CD4-positive, CD25-positive, alpha-beta regulatory T cell (primary cell): ENCODE measurements around the gene GLTP. TPM values are rescaled to one million over a fixed set of nuclear protein-coding genes. Genes with fewer than 3 reads are reported as not detected.

Source experiments
- ATAC-seq, 2 donors: fragments of 150-1000 bp; cut with Tn5 transposase; one replicate each; pipeline ENCODE4 v1.10.0; 2021; ENCODE audit warnings: low read depth in 2 of 2, moderate number of reproducible peaks in 2 of 2, moderate library complexity in 1 of 2
- DNase-seq, 3 donors: peaks; one replicate each; pipeline versions ENCODE4 v3.0.0 to v3.0.0-alpha.2; 2012 to 2022; ENCODE audit warnings: mixed read lengths in 1 of 3
- H3K27ac ChIP-seq: one replicate; pipeline ENCODE4 v1.7.0; 2013; ENCODE audit warnings: mild to moderate bottlenecking, low read length; ENCODE audit not compliant: insufficient read depth, poor library complexity, severe bottlenecking
- H3K27me3 ChIP-seq: one replicate; pipeline ENCODE4 v1.7.0; 2013; ENCODE audit warnings: low read length; ENCODE audit not compliant: control insufficient read depth, insufficient read depth
- H3K36me3 ChIP-seq: one replicate; pipeline ENCODE4 v1.7.0; 2013; ENCODE audit warnings: mild to moderate bottlenecking, low read length, moderate library complexity; ENCODE audit not compliant: control insufficient read depth, insufficient read depth
- H3K4me1 ChIP-seq: 2 replicates; pipeline ENCODE4 v1.7.0; 2013; ENCODE audit warnings: mild to moderate bottlenecking, low read length; ENCODE audit not compliant: insufficient read depth, control insufficient read depth, poor library complexity, severe bottlenecking
- H3K4me3 ChIP-seq: one replicate; pipeline ENCODE4 v1.7.0; 2013; ENCODE audit warnings: low read depth, mild to moderate bottlenecking, low read length, moderate library complexity
- H3K9me3 ChIP-seq, 2 experiments: 1 replicate in 1 of 2; 2 replicates in 1 of 2; pipeline ENCODE4 v1.7.0; 2013; ENCODE audit warnings: low read length in 2 of 2, mild to moderate bottlenecking in 1 of 2, moderate library complexity in 1 of 2; ENCODE audit not compliant: control insufficient read depth in 2 of 2
- H3K27ac Mint-ChIP-seq, 3 donors: one replicate each; pipeline ENCODE4 v1.8.0; 2020 to 2022; ENCODE audit warnings: mild to moderate bottlenecking in 3 of 3, mixed read lengths in 3 of 3, moderate library complexity in 2 of 3
- H3K27me3 Mint-ChIP-seq: one replicate; pipeline ENCODE4 v1.8.0; 2022; ENCODE audit warnings: mild to moderate bottlenecking, mixed read lengths
- H3K36me3 Mint-ChIP-seq: one replicate; pipeline ENCODE4 v1.8.0; 2020; ENCODE audit warnings: mixed read lengths
- H3K4me1 Mint-ChIP-seq, 4 donors: one replicate each; pipeline ENCODE4 v1.8.0; 2020 to 2022; ENCODE audit warnings: mixed read lengths in 4 of 4, mild to moderate bottlenecking in 1 of 4
- H3K4me3 Mint-ChIP-seq, 4 donors: one replicate each; pipeline ENCODE4 v1.8.0; 2020 to 2022; ENCODE audit warnings: mild to moderate bottlenecking in 4 of 4, mixed read lengths in 4 of 4, moderate library complexity in 3 of 4
- H3K9me3 Mint-ChIP-seq, 7 donors: one replicate each; pipeline ENCODE4 v1.8.0; 2020 to 2022; ENCODE audit warnings: mixed read lengths in 7 of 7, mild to moderate bottlenecking in 3 of 7, moderate library complexity in 2 of 7
- polyA plus RNA-seq, 4 donors: library from polyadenylated mRNA; unstranded; fragments of 300-500 nt; fragmentation: Illumina TruSeq; gene quantifications; one replicate each; pipeline ENCODE4 v1.2.3, GENCODE V29; 2021
- total RNA-seq: library from RNA; stranded (reverse); gene quantifications from one replicate; pipeline ENCODE4 v1.2.3, GENCODE V29; 2022

GLTP gene
- total and polyA plus RNA-seq, 5 donors from 2014 or later: 31.1 to 48.9 (median 37.8) TPM

DNA sequence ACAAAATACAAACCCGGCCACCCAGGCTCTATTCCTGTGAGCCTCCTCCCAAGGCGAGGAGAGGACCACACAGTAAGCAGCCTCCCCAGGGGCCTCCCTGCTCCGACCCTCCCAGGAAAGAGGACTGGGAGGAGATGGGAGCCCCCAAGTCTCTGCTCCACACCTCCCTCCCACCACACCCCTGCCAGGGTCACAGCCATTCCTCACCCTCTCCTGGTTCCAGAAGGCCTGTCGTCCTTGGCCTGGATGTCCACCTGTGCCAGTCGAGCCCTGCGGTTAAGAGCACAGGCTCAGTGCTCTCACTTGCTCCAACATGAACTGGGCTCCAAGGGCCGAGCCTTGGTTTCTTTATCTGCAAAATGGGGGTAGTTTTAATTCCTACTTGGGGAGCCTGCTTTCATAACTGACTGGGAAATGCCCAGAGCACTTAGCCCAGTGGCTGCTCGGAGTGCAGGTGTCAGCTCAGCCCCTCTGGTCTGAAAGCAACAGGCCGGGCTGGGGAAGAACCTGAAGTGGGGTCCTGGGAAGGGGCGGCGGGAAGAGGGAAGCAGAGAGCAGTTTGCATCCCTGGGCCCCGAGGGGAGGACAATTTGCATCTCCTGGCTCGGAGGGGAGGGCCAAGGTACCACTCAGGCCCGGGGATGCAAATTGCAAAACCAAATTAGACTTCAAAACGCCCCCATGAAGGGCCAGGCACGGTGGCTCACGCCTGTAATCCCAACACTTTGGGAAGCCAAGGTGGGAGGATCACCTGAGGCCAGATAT lies 43.3 kb upstream of the GLTP start:
- no peak overlapping the region for H3K4me3 ChIP-seq
- H3K36me3 ChIP-seq: peaks cover 27% of the 10 kb centered on the region
- no peak for DNase-seq
- no peaks in the 10 kb centered on the region for H3K9me3 ChIP-seq
- H3K36me3 Mint-ChIP-seq: peaks cover 21% of the 10 kb centered on the region
- no peak for ATAC-seq
- peak overlapping the region in 1 of 3 donors; percentile 63 for H3K27ac Mint-ChIP-seq
- no peak overlapping the region for H3K27ac ChIP-seq
- H3K27me3 Mint-ChIP-seq: no peaks in the 10 kb centered on the region
- H3K4me1 Mint-ChIP-seq: peaks cover 3 to 14% (median 5%) of the 10 kb centered on the region in 4 donors
- H3K4me1 ChIP-seq: no peaks in the 10 kb centered on the region
- no peaks in the 10 kb centered on the region for H3K9me3 Mint-ChIP-seq
- no peaks in the 10 kb centered on the region for H3K27me3 ChIP-seq
- no peak overlapping the region for H3K4me3 Mint-ChIP-seq

DNA sequence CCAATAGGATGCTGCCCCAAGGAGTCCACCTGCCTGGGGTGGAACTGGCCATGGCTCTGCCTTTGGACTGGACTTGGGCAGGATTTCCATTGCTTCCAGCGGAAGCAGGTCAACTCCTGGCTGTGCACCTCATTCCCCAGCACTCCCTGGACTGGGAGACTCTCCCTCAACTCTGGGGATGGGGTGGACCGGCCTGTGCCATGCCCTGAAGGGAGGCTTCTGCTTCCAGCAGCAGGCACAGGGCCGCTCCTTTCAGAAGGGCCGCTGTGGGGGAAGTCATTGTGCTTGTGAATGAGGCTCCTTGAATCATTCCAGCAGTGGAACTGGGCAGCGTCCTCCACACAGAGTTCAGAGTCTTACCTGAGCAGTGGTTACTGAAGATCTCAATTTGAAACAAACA lies 42.7 kb upstream of the GLTP start:
- no peaks in the 10 kb centered on the region for H3K27me3 Mint-ChIP-seq
- Histone ChIP-seq H3K4me3 (no peak overlapping the region), H3K27ac (no peak overlapping the region), H3K9me3 (no peaks in the 10 kb centered on the region), H3K27me3 (no peaks in the 10 kb centered on the region), H3K36me3 (peaks cover 32% of the 10 kb centered on the region), H3K4me1 (no peaks in the 10 kb centered on the region)
- peaks cover 23% of the 10 kb centered on the region for H3K36me3 Mint-ChIP-seq
- peak overlapping the region in 1 of 3 donors; percentile 63 for H3K27ac Mint-ChIP-seq
- no peaks in the 10 kb centered on the region for H3K9me3 Mint-ChIP-seq
- DNase-seq (no peak), ATAC-seq (no peak)
- peaks cover 3 to 15% (median 5%) of the 10 kb centered on the region in 4 donors for H3K4me1 Mint-ChIP-seq
- no peak overlapping the region for H3K4me3 Mint-ChIP-seq

DNA sequence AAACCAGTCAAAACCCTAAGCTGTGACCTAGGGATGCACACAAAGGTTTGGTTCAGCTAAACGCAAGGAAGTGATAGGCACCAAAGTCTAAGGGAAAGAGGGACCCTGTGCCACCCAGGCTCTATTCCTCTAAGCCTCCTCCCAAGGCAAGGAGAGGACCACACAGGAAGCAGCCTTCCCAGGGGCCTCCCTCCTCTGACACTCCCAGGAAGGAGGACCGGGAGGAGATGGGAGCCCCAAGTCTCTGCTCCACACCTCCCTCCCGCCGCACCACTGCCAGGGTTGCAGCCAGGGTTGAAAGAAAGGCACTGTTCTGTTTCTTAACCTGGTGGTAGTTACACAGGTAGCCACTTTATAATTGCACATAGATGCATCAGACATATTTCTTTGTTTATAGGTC lies 41.6 kb upstream of the GLTP start:
- no peaks in the 10 kb centered on the region for H3K4me1 ChIP-seq
- Mint-ChIP-seq H3K27me3 (no peaks in the 10 kb centered on the region), H3K27ac (peak overlapping the region in 1 of 3 donors; percentile 59), H3K9me3 (no peaks in the 10 kb centered on the region), H3K4me3 (no peak overlapping the region), H3K4me1 (peaks cover 0 to 9% (median 2%) of the 10 kb centered on the region in 4 donors), H3K36me3 (peaks cover 29% of the 10 kb centered on the region)
- ATAC-seq: no peak
- DNase-seq: no peak
- no peaks in the 10 kb centered on the region for H3K27me3 ChIP-seq
- H3K36me3 ChIP-seq: peaks cover 41% of the 10 kb centered on the region
- no peak overlapping the region for H3K4me3 ChIP-seq
- H3K9me3 ChIP-seq: no peaks in the 10 kb centered on the region
- no peak overlapping the region for H3K27ac ChIP-seq

DNA sequence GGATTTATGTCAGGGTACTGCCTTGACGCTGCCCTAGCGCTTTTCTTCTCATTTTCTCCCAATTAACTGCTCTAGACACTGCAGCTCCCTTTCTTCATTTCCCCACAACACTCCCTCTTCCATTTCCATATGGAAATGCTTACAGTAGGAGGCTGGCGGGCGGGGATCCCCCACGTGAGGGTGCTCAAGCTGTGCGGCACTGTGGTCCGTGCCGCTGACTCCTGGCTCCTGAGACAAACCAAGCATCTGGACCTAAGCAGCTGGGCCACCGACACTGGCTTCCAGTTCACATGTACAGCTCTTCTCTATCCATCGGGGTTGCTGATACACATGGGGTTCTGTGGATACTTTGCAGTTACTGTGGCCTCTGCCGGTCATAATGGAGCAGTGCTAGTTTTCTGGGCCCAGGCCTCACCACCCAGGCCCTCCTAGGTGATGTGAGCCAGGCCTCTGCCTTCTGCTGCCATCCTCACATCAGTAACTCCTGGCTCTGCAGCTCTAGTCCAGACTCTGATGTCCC lies 40.0 kb upstream of the GLTP start:
- no peaks in the 10 kb centered on the region for H3K27me3 ChIP-seq
- no peak overlapping the region for H3K4me3 ChIP-seq
- no peaks in the 10 kb centered on the region for H3K4me1 ChIP-seq
- no peak for ATAC-seq
- DNase-seq: no peak
- H3K27me3 Mint-ChIP-seq: no peaks in the 10 kb centered on the region
- peaks cover 57% of the 10 kb centered on the region for H3K36me3 ChIP-seq
- H3K27ac Mint-ChIP-seq: peak overlapping the region in 2 of 3 donors; percentile 51 to 60
- no peak overlapping the region for H3K4me3 Mint-ChIP-seq
- peaks cover 0 to 9% (median 2%) of the 10 kb centered on the region in 4 donors for H3K4me1 Mint-ChIP-seq
- no peaks in the 10 kb centered on the region for H3K9me3 ChIP-seq
- no peak overlapping the region for H3K27ac ChIP-seq
- H3K36me3 Mint-ChIP-seq: peaks cover 41% of the 10 kb centered on the region
- no peaks in the 10 kb centered on the region for H3K9me3 Mint-ChIP-seq

DNA sequence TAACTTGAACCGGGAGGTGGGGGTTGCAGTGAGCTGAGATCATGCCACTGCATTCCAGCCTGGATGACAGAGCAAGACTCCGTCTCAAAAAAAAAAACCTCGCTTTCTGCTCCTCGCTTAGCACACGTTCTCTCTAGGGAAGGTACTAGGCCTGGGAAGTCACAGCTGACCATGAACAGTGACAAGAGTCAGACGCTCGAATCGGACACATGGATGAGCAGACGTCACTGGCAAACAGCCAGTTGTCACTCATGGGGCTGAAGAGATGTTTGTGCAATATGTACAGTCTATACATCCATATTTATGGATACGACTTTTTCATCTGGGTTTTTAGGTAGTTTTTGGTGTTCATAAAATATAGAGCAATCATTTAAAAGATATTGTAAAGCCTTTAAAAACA lies 39.1 kb upstream of the GLTP start:
- Histone ChIP-seq H3K27ac (no peak overlapping the region), H3K27me3 (no peaks in the 10 kb centered on the region), H3K36me3 (peaks cover 66% of the 10 kb centered on the region), H3K4me1 (no peaks in the 10 kb centered on the region), H3K9me3 (no peaks in the 10 kb centered on the region), H3K4me3 (no peak overlapping the region)
- H3K27me3 Mint-ChIP-seq: no peaks in the 10 kb centered on the region
- H3K9me3 Mint-ChIP-seq: no peaks in the 10 kb centered on the region
- H3K4me3 Mint-ChIP-seq: peak overlapping the region in 1 of 4 donors; percentile 32
- DNase-seq: no peak
- ATAC-seq: no peak
- H3K36me3 Mint-ChIP-seq: peaks cover 49% of the 10 kb centered on the region
- peaks cover 0 to 9% (median 0%) of the 10 kb centered on the region in 4 donors for H3K4me1 Mint-ChIP-seq
- no peak overlapping the region for H3K27ac Mint-ChIP-seq

DNA sequence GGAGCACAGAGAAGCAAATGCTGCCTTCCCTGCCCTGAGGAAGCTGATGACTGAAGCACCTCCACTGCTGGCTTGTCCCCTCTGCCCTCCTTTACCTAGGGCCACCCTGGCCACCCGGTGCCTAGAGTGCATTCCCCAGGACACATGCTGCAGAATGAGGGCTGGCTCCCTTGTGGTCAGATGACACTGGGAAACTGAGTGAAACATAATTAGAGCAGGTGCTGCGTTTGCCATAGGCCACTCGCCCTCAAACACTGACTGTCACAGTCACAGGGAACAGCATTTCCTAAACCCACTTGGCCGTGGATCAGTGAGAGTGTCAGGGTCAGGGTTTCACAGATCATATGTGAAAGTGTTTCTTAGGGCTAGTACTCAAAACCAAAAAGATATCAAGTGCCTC lies 35.7 kb upstream of the GLTP start:
- H3K36me3 ChIP-seq: peaks cover 92% of the 10 kb centered on the region
- H3K9me3 ChIP-seq: no peaks in the 10 kb centered on the region
- no peak for ATAC-seq
- Mint-ChIP-seq H3K4me3 (no peak overlapping the region), H3K27me3 (no peaks in the 10 kb centered on the region), H3K4me1 (peaks cover 0 to 8% (median 0%) of the 10 kb centered on the region in 4 donors), H3K36me3 (peaks cover 61% of the 10 kb centered on the region), H3K9me3 (no peaks in the 10 kb centered on the region), H3K27ac (no peak overlapping the region)
- no peak overlapping the region for H3K27ac ChIP-seq
- H3K27me3 ChIP-seq: no peaks in the 10 kb centered on the region
- H3K4me3 ChIP-seq: no peak overlapping the region
- H3K4me1 ChIP-seq: no peaks in the 10 kb centered on the region
- no peak for DNase-seq

DNA sequence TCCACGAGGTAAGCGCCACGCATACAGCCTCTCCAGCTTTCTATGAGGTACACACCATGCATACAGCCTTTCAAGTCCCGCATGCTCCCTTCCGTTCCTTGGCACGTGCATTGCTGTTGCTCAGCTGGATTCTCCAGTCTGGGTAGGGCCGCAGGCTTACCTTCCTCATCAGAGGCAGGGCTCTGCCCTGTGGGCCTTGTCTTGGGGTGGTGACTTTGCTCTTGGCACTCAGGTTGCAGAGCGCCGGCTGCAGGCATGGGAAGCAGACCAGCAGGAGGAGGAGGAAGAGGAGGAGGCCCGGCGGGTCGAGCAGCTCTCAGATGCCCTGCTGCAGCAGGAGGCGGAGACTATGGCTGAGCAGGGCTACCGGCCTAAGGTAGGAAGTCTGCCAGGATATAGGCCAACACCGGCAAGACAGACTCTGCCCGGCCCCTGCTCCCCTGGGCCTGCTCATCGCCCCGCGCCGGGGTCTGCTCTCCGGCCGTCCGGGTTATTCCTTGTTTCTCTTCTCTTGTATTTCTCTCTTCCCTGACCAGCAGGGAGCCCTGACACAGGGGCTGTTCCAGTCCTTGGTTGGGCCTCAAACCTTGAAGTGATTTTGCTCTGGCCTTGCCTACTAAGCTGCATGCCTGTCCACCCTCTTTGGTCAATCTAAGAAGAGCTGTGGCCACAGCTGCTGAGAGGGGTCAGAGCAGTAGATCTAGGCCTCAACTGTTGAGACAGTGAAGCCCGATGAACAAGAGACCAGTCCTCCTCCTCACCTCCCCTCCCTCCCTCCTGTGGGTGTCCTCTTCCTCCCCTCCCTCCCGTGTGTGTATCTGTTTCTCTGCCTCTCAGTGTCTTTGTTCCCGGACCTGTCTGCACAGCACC lies 35.1 kb upstream of the GLTP start:
- Histone ChIP-seq H3K27me3 (no peaks in the 10 kb centered on the region), H3K36me3 (peaks cover 92% of the 10 kb centered on the region), H3K9me3 (no peaks in the 10 kb centered on the region), H3K4me1 (no peaks in the 10 kb centered on the region), H3K4me3 (no peak overlapping the region), H3K27ac (no peak overlapping the region)
- Mint-ChIP-seq H3K9me3 (no peaks in the 10 kb centered on the region), H3K4me3 (no peak overlapping the region), H3K4me1 (peaks cover 0 to 6% (median 2%) of the 10 kb centered on the region in 4 donors), H3K27ac (no peak overlapping the region), H3K27me3 (no peaks in the 10 kb centered on the region), H3K36me3 (peaks cover 61% of the 10 kb centered on the region)
- DNase-seq (no peak), ATAC-seq (no peak)
